GM19240 (cell line): Measurements from ENCODE around the gene VPS33B.

Experiments
- DNase-seq: peaks from one replicate; pipeline ENCODE4 v3.0.0; 2011; ENCODE audit warnings: low spot score; ENCODE audit not compliant: insufficient read length

VPS33B gene

DNA sequence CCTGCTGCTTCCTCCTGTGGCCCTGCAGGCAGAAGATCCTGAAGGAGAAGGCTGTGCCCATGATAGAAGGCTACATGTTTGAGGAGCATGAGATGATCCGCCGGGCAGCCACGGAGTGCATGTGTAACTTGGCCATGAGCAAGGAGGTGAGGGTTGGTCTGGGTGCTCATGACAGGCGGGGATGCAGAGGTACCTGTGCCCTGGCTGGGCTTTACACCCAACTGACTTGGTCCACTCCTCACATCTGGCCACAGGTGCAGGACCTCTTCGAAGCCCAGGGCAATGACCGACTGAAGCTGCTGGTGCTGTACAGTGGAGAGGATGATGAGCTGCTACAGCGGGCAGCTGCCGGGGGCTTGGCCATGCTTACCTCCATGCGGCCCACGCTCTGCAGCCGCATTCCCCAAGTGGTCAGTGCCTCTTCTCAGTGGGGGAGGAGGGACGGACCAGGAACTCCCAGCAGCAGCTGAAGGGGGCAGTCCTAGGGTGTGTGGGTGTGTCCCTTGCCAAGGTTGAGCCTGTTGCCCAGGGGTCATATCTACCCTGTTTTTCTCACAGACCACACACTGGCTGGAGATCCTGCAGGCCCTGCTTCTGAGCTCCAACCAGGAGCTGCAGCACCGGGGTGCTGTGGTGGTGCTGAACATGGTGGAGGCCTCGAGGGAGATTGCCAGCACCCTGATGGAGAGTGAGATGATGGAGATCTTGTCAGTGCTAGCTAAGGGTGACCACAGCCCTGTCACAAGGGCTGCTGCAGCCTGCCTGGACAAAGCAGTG lies 69.3 kb downstream of the VPS33B start:
- no peak for DNase-seq

DNA sequence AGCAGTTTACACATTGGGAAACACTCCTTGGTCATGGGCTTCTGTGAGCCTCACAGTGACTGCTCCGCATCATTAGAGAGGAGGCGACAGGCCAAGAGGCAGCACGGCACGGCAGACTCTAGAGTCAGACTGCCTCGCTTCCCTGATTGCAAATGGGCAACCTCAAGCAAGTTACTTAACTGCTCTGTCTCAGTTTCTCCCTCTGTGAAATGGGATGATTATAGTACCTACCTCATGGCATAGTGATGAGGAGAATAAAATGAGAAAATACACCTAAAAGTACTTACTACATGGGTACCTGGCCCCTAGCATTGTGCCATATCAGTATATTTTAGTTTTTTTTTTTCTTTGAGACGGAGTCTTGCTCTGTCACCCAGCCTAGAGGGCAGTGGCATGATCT lies 71.7 kb downstream of the VPS33B start:
- DNase-seq, result no peak

DNA sequence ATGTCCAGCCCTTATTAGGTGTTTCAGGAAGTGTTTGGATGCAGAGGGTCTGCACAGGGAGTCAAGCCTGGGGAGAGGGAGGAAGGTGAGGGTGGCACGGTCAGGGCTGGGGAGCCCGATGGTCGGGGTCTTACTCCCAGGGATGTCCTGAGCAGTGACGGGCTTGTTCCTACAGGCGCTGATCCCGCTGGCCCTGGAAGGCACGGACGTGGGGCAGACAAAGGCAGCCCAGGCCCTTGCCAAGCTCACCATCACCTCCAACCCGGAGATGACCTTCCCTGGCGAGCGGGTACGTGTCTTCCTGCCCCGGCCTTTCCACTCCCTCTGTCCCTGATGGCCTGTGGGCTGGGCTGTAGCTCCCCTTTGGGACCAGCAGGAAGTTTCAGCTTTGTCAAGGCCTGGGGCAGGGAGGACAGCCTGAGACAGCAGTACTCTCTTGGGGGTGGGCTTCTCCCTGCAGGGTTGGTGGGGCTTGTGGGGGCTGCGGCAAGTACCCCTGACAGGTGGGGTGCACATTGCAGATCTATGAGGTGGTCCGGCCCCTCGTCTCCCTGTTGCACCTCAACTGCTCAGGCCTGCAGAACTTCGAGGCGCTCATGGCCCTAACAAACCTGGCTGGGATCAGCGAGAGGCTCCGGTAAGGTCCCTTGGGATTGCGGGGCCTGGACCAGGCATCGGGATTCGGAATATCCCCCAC lies 72.3 kb downstream of the VPS33B start:
- DNase-seq, result no peak
